K562 (cell line): ENCODE results near the gene SIGLEC1. TPM values are rescaled to one million over a fixed set of nuclear protein-coding genes. Genes with fewer than 3 reads are reported as not detected.

ENCODE experiments used
- ATAC-seq: fragments of 200-7000 bp; cut with Tn5 transposase; 3 replicates; pipeline ENCODE4 v1.9.1; 2020; ENCODE audit warnings: moderate library complexity
- BruUV-seq: library from RNA; stranded (reverse); fragments of 400-500 nt; replicated peaks from 2 replicates; lab custom pipeline; 2021; lab: Mats Ljungman, UMichigan
- CTCF ChIA-PET: fragments of 300-600 bp; formaldehyde crosslinking; extraction: SDS; loops from one replicate; lab custom pipeline; 2021; ENCODE audit warnings: low intra/inter-chr PET ratio; lab: Yijun Ruan, JAX
- POLR2A ChIA-PET: fragments of 300-600, 350-650 bp; sonication (Branson Sonifier 250); formaldehyde crosslinking; extraction: SDS; loops from one replicate; lab custom pipeline; 2021; ENCODE audit warnings: antibody characterized with exemption, inconsistent platforms; lab: Yijun Ruan, JAX
- DNase-seq, 4 experiments: peaks; one replicate each; pipeline versions ENCODE4 v3.0.0 to v3.0.0-alpha.2; 2011 to 2018; ENCODE audit warnings: low spot score in 3 of 4, mixed read lengths in 3 of 4; ENCODE audit errors: extremely low read depth in 1 of 4
- FAIRE-seq: peaks from 2 replicates; lab custom pipeline; 2011; peaks lifted over from hg19 to GRCh38; lab: Jason Lieb, UNC
- H2AFZ ChIP-seq: 2 replicates; pipeline ENCODE4 v1.6.0; 2011; ENCODE audit warnings: low read depth, low read length, control low read depth, inconsistent platforms
- H3K27ac ChIP-seq: fragments of 200-600 bp; 3 replicates; pipeline ENCODE4 v1.8.0; 2011; ENCODE audit warnings: low read depth, mild to moderate bottlenecking, control low read depth, inconsistent platforms, low read length, moderate library complexity, mixed read lengths; ENCODE audit errors: extremely low read depth
- H3K27me3 ChIP-seq, 2 experiments: fragments of 300-600 bp in 1 of 2; 2 replicates in 1 of 2; 3 replicates in 1 of 2; pipeline versions ENCODE4 v1.6.0 to v1.8.0; 2011; ENCODE audit warnings: inconsistent platforms in 2 of 2, low read length in 2 of 2, mild to moderate bottlenecking in 1 of 2, mixed read lengths in 1 of 2, moderate library complexity in 1 of 2; ENCODE audit not compliant: control insufficient read depth in 2 of 2, insufficient read depth in 2 of 2
- H3K36me3 ChIP-seq: fragments of 300-600 bp; 3 replicates; pipeline ENCODE4 v1.8.0; 2011; ENCODE audit warnings: mild to moderate bottlenecking, low read length, inconsistent platforms; ENCODE audit not compliant: control insufficient read depth, insufficient read depth
- H3K4me1 ChIP-seq, 2 experiments: fragments of 200-600 bp in 1 of 2; replicated peaks in 1 of 2; 2 replicates in 1 of 2; 3 replicates in 1 of 2; pipeline versions ENCODE4 v1.5.1 to v1.8.0; 2011; ENCODE audit warnings: inconsistent platforms in 2 of 2, low read length in 2 of 2, mild to moderate bottlenecking in 1 of 2, mixed read lengths in 1 of 2, moderate library complexity in 1 of 2; ENCODE audit not compliant: control insufficient read depth in 2 of 2, insufficient read depth in 2 of 2
- H3K4me2 ChIP-seq: 2 replicates; pipeline ENCODE4 v1.6.1; 2011; ENCODE audit warnings: low read length, control low read depth, inconsistent platforms, mixed read lengths; ENCODE audit not compliant: insufficient read depth
- H3K4me3 ChIP-seq: fragments of 200-600 bp; sonication (generic), shearing (Covaris generic); 2 replicates; pipeline ENCODE4 v1.5.1; 2016; ENCODE audit warnings: control low read depth, inconsistent platforms
- H3K79me2 ChIP-seq: fragments of 200-600 bp; 3 replicates; pipeline ENCODE4 v1.8.0; 2011; ENCODE audit warnings: low read length, inconsistent platforms; ENCODE audit not compliant: control insufficient read depth, insufficient read depth
- H3K9ac ChIP-seq, 2 experiments: 2 replicates each; pipeline versions ENCODE4 v1.6.0 to v1.6.1; 2011; ENCODE audit warnings: low read depth in 2 of 2, low read length in 2 of 2, control low read depth in 1 of 2, inconsistent platforms in 1 of 2, mild to moderate bottlenecking in 1 of 2, mixed read lengths in 1 of 2; ENCODE audit not compliant: insufficient read depth in 1 of 2
- H3K9me1 ChIP-seq: one replicate; pipeline ENCODE4 v1.6.0; 2011; ENCODE audit warnings: inconsistent platforms, mild to moderate bottlenecking, low read length, moderate library complexity; ENCODE audit not compliant: control insufficient read depth, insufficient read depth
- H3K9me3 ChIP-seq: replicated peaks from 2 replicates; pipeline ENCODE4 v1.5.1; 2011; ENCODE audit warnings: low read depth, low read length, inconsistent platforms; ENCODE audit not compliant: control insufficient read depth, insufficient read depth
- H4K20me1 ChIP-seq: replicated peaks from 2 replicates; pipeline ENCODE4 v1.6.1; 2011; ENCODE audit warnings: low read length, inconsistent platforms, mixed read lengths; ENCODE audit not compliant: control insufficient read depth, insufficient read depth
- CEBPZ ChIP-seq: fragments of 150-350 bp; IDR thresholded peaks from 2 replicates; pipeline ENCODE4 v1.6.1; 2014; ENCODE audit warnings: low read depth, mild to moderate bottlenecking, low read length, borderline replicate concordance
- FOXK2 ChIP-seq, 2 experiments: fragments of 450-650 bp; IDR thresholded peaks in 1 of 2; conservative IDR thresholded peaks in 1 of 2; 2 replicates each; pipeline ENCODE4 v1.6.1; 2016; ENCODE audit warnings: low read depth in 2 of 2, mild to moderate bottlenecking in 1 of 2
- KDM4B ChIP-seq, 2 experiments: fragments of 450-650 bp in 1 of 2; sonication (generic) in 1 of 2; IDR thresholded peaks; 2 replicates each; pipeline ENCODE4 v1.6.1; 2016 to 2017; ENCODE audit warnings: borderline replicate concordance in 2 of 2, antibody characterized with exemption in 1 of 2, low read depth in 1 of 2, mild to moderate bottlenecking in 1 of 2
- KLF13 ChIP-seq: fragments of 450-650 bp; IDR thresholded peaks from 2 replicates; pipeline ENCODE4 v1.6.1; 2016; ENCODE audit warnings: missing genetic modification characterization, low read depth, mild to moderate bottlenecking, missing compliant biosample characterization, moderate library complexity, borderline replicate concordance
- MYC ChIP-seq, 2 experiments: fragments of 250-450 bp in 1 of 2; sonication (Bioruptor Pico) in 1 of 2; IDR thresholded peaks; 2 replicates each; pipeline versions ENCODE4 v1.5.1 to v1.6.1; 2012 to 2021; ENCODE audit warnings: low read depth in 2 of 2, borderline replicate concordance in 1 of 2, improper control_type of control experiment in 1 of 2, low read length in 1 of 2, mild to moderate bottlenecking in 1 of 2, moderate library complexity in 1 of 2
- OTX1 ChIP-seq: fragments of 450-650 bp; formaldehyde crosslinking; IDR thresholded peaks from 2 replicates; pipeline ENCODE4 v1.4.0; 2022; ENCODE audit warnings: mild to moderate bottlenecking
- RBM15 ChIP-seq: fragments of 200-400 bp; formaldehyde crosslinking; IDR thresholded peaks from 2 replicates; pipeline ENCODE4 v1.6.1; 2018; ENCODE audit warnings: mild to moderate bottlenecking, low read length, moderate library complexity; ENCODE audit not compliant: insufficient read depth
- SRSF1 ChIP-seq: fragments of 200-400 bp; formaldehyde crosslinking; IDR thresholded peaks from 2 replicates; pipeline ENCODE4 v1.6.1; 2017; ENCODE audit warnings: mild to moderate bottlenecking, low read depth, low read length, moderate library complexity
- XRCC3 ChIP-seq: fragments of 450-650 bp; IDR thresholded peaks from 2 replicates; pipeline ENCODE4 v1.6.1; 2017; ENCODE audit warnings: mild to moderate bottlenecking, moderate library complexity
- ZNF407 ChIP-seq: fragments of 450-650 bp; IDR thresholded peaks from 2 replicates; pipeline ENCODE4 v1.6.1; 2016; ENCODE audit warnings: low read depth
- WGBS: fragments of 100-300 bp; shearing (Covaris generic); methylation state at CpG from one replicate; pipeline ENCODE4 v1.1.6; 2016; ENCODE audit warnings: low coverage, mixed read lengths; ENCODE audit not compliant: insufficient coverage; ENCODE audit errors: missing lambda C conversion rate; 5-methylcytosine and 5-hydroxymethylcytosine counted together
- in situ Hi-C: fragments of 300-500 bp; cut with MboI; formaldehyde crosslinking; loops from 4 replicates; pipeline ENCODE4 v1.15.0; 2018; ENCODE audit warnings: inconsistent platforms, mixed read lengths
- intact Hi-C: fragments of 100-400 bp; cut with micrococcal nuclease; formaldehyde crosslinking; loops from 2 replicates; pipeline ENCODE4 v1.14.2; 2022
- polyA plus RNA-seq, 8 experiments: library from polyadenylated mRNA; depleted of rRNA in 4 of 8; stranded (reverse) in 5 of 8; unstranded in 3 of 8; fragments of >200 nt; fragmentation: Nextera tagmentation in 2 of 8; fragmentation: Illumina TruSeq in 1 of 8; extraction: Ambion mirVana in 2 of 8; extraction: Trizol in 1 of 8; gene quantifications; 2 replicates each; pipeline versions ENCODE4 v1.2.1 to v1.2.3, GENCODE V29; 2011 to 2014; ENCODE audit warnings: inconsistent platforms in 1 of 8, missing spikeins in 1 of 8
- total RNA-seq, 7 experiments: library from RNA; depleted of rRNA in 6 of 7; stranded (reverse); fragments of >200 nt in 6 of 7; fragmentation: Illumina TruSeq in 2 of 7; extraction: Trizol in 2 of 7; gene quantifications; 2 replicates each; pipeline versions ENCODE4 v1.2.1 to v1.2.3, GENCODE V29; 2011 to 2021; ENCODE audit warnings: low replicate concordance in 1 of 7

SIGLEC1 gene
- total and polyA plus RNA-seq, 9 of the 15 experiments (the other 6 are each of a cell fraction or from before 2014, with no cell fraction given): 0.05 to 0.07 TPM; not detected in 7

GRCh38 chr20:3693376-3693775 lies 19.0 kb downstream of the SIGLEC1 start:
- ATAC-seq (no peak), FAIRE-seq (no peak), DNase-seq (no peak)
- no peak overlapping the region for H3K9ac ChIP-seq
- no peaks in the 10 kb centered on the region for H3K36me3 ChIP-seq
- H3K4me1 ChIP-seq: peaks cover 0 to 38% of the 10 kb centered on the region in 2 experiments; a peak in 2 of 5 replicates
- H3K9me1 ChIP-seq: no peaks in the 10 kb centered on the region
- H3K27ac ChIP-seq: no peak overlapping the region
- H3K79me2 ChIP-seq: no peaks in the 10 kb centered on the region
- H3K9me3 ChIP-seq: no peaks in the 10 kb centered on the region
- intact Hi-C loops: no loop called here
- WGBS: 2% methylated on average over 8 of the region's 13 CpGs
- H3K4me2 ChIP-seq: no peak overlapping the region
- ChIA-PET CTCF (no interaction called here), POLR2A (no interaction called here)
- H3K27me3 ChIP-seq: peaks cover 0 to 14% of the 10 kb centered on the region in 2 experiments; a peak in 3 of 5 replicates
- in situ Hi-C loops: no loop called here
- no TSS peak for BruUV-seq
- no peaks in the 10 kb centered on the region for H4K20me1 ChIP-seq
- no peak overlapping the region for H3K4me3 ChIP-seq
- H2AFZ ChIP-seq: no peak overlapping the region
- TF ChIP-seq SRSF1: no peak
- no peak for TF ChIP-seq MYC (IDR thresholded peaks at IDR 0.05; ENCODE audit: low read depth, low read length)
- TF ChIP-seq MYC (CRISPR knock-in tag; IDR thresholded peaks at IDR 0.05; ENCODE audit: borderline replicate concordance, low read depth): no peak
- TF ChIP-seq ZNF407: no peak
- TF ChIP-seq KLF13 (tag): no peak
- no peak for TF ChIP-seq XRCC3
- TF ChIP-seq OTX1 (CRISPR knock-in tag): no peak
- no peak for TF ChIP-seq RBM15
- TF ChIP-seq KDM4B (IDR thresholded peaks at IDR 0.05; ENCODE audit: borderline replicate concordance in 2 of 2, low read depth in 1 of 2): no peak
- no peak for TF ChIP-seq FOXK2 (conservative IDR thresholded peaks at IDR 0.05 in 1 of 2, IDR thresholded peaks at IDR 0.05 in 1 of 2; ENCODE audit: low read depth in 2 of 2)
- TF ChIP-seq CEBPZ: no peak
